Neural cell (in vitro differentiated cells): ENCODE results near the gene MSLN. TPM values are rescaled to one million over a fixed set of nuclear protein-coding genes. Genes with fewer than 3 reads are reported as not detected.

Source experiments
- H2AFZ ChIP-seq: fragments of 200-600, 300-800 bp; sonication (generic), shearing (Covaris generic); 2 replicates; pipeline ENCODE4 v1.6.0; 2014; ENCODE audit warnings: low read depth, mild to moderate bottlenecking, antibody characterized with exemption, low read length, moderate library complexity
- H3F3A ChIP-seq: fragments of 200-600 bp; shearing (Covaris generic); 2 replicates; pipeline ENCODE4 v1.6.1; 2016; ENCODE audit warnings: mild to moderate bottlenecking, moderate library complexity, mixed read lengths, antibody characterized with exemption, low read length; ENCODE audit not compliant: insufficient read depth, poor library complexity, severe bottlenecking
- H3K27ac ChIP-seq: fragments of 200-600, 300-800 bp; sonication (generic), shearing (Covaris generic); 2 replicates; pipeline ENCODE4 v1.5.1; 2014; ENCODE audit warnings: mild to moderate bottlenecking, low read length, moderate library complexity
- H3K27me3 ChIP-seq: fragments of 300-800, 200-600 bp; sonication (generic), shearing (Covaris generic); 2 replicates; pipeline ENCODE4 v1.6.0; 2014; ENCODE audit warnings: mild to moderate bottlenecking, low read depth, low read length, moderate library complexity; ENCODE audit not compliant: insufficient read depth
- H3K36me3 ChIP-seq: fragments of 300-800, 200-600 bp; sonication (generic), shearing (Covaris generic); 2 replicates; pipeline ENCODE4 v1.5.1; 2014; ENCODE audit warnings: mild to moderate bottlenecking, antibody characterized with exemption, low read length, moderate library complexity; ENCODE audit not compliant: insufficient read depth
- H3K4me2 ChIP-seq: fragments of 300-800, 200-600 bp; sonication (generic), shearing (Covaris generic); 2 replicates; pipeline ENCODE4 v1.6.0; 2014; ENCODE audit warnings: mild to moderate bottlenecking, low read length
- H3K4me3 ChIP-seq: fragments of 300-800, 200-600 bp; sonication (generic), shearing (Covaris generic); 2 replicates; pipeline ENCODE4 v1.5.1; 2014; ENCODE audit warnings: mild to moderate bottlenecking, low read length, moderate library complexity
- H3K79me2 ChIP-seq: fragments of 200-600 bp; shearing (Covaris generic); replicated peaks from 2 replicates; pipeline ENCODE4 v1.6.0; 2014; ENCODE audit warnings: mild to moderate bottlenecking, low read length, moderate library complexity; ENCODE audit not compliant: insufficient read depth
- H3K9ac ChIP-seq: fragments of 300-800, 200-600 bp; sonication (generic), shearing (Covaris generic); 2 replicates; pipeline ENCODE4 v1.6.1; 2016; ENCODE audit warnings: mild to moderate bottlenecking, low read length, mixed read lengths
- H3K9me2 ChIP-seq: fragments of 200-600 bp; shearing (Covaris generic); 2 replicates; pipeline ENCODE4 v1.6.1; 2016; ENCODE audit warnings: mild to moderate bottlenecking, low read length, mixed read lengths; ENCODE audit not compliant: insufficient read depth
- H3K9me3 ChIP-seq: fragments of 200-600, 300-800 bp; sonication (generic), shearing (Covaris generic); 2 replicates; pipeline ENCODE4 v1.6.1; 2016; ENCODE audit warnings: mild to moderate bottlenecking, mixed run types, low read length, moderate library complexity, mixed read lengths
- H4K20me1 ChIP-seq: fragments of 200-600 bp; shearing (Covaris generic); 2 replicates; pipeline ENCODE4 v1.6.1; 2016; ENCODE audit warnings: mild to moderate bottlenecking, mixed run types; ENCODE audit not compliant: insufficient read depth
- EP300 ChIP-seq: fragments of 450-650 bp; conservative IDR thresholded peaks from 2 replicates; pipeline ENCODE4 v1.6.1; 2014; ENCODE audit warnings: antibody characterized with exemption, mild to moderate bottlenecking, moderate library complexity; ENCODE audit not compliant: poor library complexity, severe bottlenecking
- EZH2 ChIP-seq: fragments of 200-600, 300-800 bp; shearing (Covaris generic), sonication (generic); IDR thresholded peaks from 2 replicates; pipeline ENCODE4 v1.6.1; 2014; ENCODE audit warnings: antibody characterized with exemption, low read length, borderline replicate concordance, mild to moderate bottlenecking; ENCODE audit not compliant: insufficient read depth, poor library complexity, severe bottlenecking
- MXI1 ChIP-seq: fragments of 450-650 bp; conservative IDR thresholded peaks from 2 replicates; pipeline ENCODE4 v1.6.1; 2014; ENCODE audit warnings: antibody characterized with exemption, mild to moderate bottlenecking; ENCODE audit not compliant: poor library complexity, severe bottlenecking
- POLR2AphosphoS5 ChIP-seq: IDR thresholded peaks from 2 replicates; pipeline ENCODE4 v1.6.1; 2012
- RAD21 ChIP-seq: fragments of 450-650 bp; conservative IDR thresholded peaks from 2 replicates; pipeline ENCODE4 v1.6.1; 2014; ENCODE audit warnings: antibody characterized with exemption, mild to moderate bottlenecking, moderate library complexity
- SMC3 ChIP-seq: fragments of 450-650 bp; conservative IDR thresholded peaks from 2 replicates; pipeline ENCODE4 v1.6.1; 2014; ENCODE audit warnings: antibody characterized with exemption, mild to moderate bottlenecking, moderate library complexity; ENCODE audit not compliant: poor library complexity
- TAF1 ChIP-seq: IDR thresholded peaks from 2 replicates; pipeline ENCODE4 v1.6.1; 2012; ENCODE audit warnings: low read depth
- polyA plus RNA-seq: library from polyadenylated mRNA; depleted of rRNA; stranded (reverse); fragments of >200 nt; gene quantifications from 2 replicates; pipeline ENCODE4 v1.2.3, GENCODE V29; 2014
- TF ChIP-seq, protein P1 (sequence below): IDR thresholded peaks from 2 replicates; pipeline ENCODE4 v1.6.1; 2012; ENCODE audit warnings: borderline replicate concordance
- TF ChIP-seq, protein P2 (sequence below): fragments of 450-650 bp; IDR thresholded peaks from 2 replicates; pipeline ENCODE4 v1.5.1; 2014; ENCODE audit warnings: antibody characterized with exemption, mild to moderate bottlenecking, moderate library complexity; ENCODE audit not compliant: poor library complexity, severe bottlenecking

The MSLN gene
- polyA plus RNA-seq, 1 donor from 2014 or later = 0.63 TPM

DNA sequence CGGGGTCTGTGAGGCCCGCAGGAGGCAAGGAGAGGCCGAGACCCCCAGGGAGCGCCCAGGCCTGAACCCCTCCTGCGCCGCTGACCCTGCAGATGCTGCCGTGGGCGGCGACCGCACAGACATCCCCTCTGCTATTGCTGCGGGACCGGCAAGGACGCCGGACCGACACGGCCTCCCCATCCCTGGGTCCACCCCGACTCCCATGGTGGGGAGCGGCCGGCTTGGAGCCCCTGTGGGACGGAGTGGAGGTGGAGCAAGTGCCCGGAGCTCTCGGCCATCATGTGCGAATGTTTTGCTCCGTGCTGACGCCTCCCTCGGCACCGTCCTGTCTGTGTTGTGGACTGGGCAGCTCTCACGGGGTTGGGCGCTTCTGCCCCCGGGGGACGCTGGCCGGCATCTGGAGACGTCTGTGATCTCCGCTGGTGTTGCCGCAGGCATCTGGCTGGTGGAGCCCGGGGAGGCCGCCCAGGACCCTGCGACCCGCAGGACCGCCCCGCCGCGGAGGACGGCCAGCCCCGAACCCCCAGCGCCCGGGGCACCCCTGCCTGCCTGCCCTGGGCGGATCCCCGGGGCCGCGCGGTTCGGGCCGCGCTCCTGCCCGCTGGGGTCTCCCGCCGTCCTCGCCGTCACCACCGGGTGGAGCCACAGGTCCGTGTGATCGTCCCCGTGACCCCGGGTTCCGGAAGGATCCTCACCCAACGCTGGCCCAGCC is 52.8 kb downstream of the MSLN start:
- Histone ChIP-seq H4K20me1 (no peaks in the 10 kb centered on the region), H3K27ac (no peak overlapping the region), H3K9ac (no peak overlapping the region), H3K79me2 (no peaks in the 10 kb centered on the region), H3K36me3 (no peaks in the 10 kb centered on the region), H3F3A (no peaks in the 10 kb centered on the region), H2AFZ (no peak overlapping the region), H3K27me3 (no peaks in the 10 kb centered on the region), H3K9me3 (no peaks in the 10 kb centered on the region), H3K4me3 (no peak overlapping the region), H3K9me2 (no peaks in the 10 kb centered on the region), H3K4me2 (no peak overlapping the region)
- TF ChIP-seq, protein P1, sequence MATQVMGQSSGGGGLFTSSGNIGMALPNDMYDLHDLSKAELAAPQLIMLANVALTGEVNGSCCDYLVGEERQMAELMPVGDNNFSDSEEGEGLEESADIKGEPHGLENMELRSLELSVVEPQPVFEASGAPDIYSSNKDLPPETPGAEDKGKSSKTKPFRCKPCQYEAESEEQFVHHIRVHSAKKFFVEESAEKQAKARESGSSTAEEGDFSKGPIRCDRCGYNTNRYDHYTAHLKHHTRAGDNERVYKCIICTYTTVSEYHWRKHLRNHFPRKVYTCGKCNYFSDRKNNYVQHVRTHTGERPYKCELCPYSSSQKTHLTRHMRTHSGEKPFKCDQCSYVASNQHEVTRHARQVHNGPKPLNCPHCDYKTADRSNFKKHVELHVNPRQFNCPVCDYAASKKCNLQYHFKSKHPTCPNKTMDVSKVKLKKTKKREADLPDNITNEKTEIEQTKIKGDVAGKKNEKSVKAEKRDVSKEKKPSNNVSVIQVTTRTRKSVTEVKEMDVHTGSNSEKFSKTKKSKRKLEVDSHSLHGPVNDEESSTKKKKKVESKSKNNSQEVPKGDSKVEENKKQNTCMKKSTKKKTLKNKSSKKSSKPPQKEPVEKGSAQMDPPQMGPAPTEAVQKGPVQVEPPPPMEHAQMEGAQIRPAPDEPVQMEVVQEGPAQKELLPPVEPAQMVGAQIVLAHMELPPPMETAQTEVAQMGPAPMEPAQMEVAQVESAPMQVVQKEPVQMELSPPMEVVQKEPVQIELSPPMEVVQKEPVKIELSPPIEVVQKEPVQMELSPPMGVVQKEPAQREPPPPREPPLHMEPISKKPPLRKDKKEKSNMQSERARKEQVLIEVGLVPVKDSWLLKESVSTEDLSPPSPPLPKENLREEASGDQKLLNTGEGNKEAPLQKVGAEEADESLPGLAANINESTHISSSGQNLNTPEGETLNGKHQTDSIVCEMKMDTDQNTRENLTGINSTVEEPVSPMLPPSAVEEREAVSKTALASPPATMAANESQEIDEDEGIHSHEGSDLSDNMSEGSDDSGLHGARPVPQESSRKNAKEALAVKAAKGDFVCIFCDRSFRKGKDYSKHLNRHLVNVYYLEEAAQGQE = no peak
- peak; percentile 91 for TF ChIP-seq SMC3
- peak; percentile 91 for TF ChIP-seq RAD21
- no peak for TF ChIP-seq EZH2
- no peak for TF ChIP-seq POLR2AphosphoS5
- TF ChIP-seq MXI1 = no peak
- no peak for TF ChIP-seq TAF1
- TF ChIP-seq, protein P2, sequence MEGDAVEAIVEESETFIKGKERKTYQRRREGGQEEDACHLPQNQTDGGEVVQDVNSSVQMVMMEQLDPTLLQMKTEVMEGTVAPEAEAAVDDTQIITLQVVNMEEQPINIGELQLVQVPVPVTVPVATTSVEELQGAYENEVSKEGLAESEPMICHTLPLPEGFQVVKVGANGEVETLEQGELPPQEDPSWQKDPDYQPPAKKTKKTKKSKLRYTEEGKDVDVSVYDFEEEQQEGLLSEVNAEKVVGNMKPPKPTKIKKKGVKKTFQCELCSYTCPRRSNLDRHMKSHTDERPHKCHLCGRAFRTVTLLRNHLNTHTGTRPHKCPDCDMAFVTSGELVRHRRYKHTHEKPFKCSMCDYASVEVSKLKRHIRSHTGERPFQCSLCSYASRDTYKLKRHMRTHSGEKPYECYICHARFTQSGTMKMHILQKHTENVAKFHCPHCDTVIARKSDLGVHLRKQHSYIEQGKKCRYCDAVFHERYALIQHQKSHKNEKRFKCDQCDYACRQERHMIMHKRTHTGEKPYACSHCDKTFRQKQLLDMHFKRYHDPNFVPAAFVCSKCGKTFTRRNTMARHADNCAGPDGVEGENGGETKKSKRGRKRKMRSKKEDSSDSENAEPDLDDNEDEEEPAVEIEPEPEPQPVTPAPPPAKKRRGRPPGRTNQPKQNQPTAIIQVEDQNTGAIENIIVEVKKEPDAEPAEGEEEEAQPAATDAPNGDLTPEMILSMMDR = peak; percentile 87
- no peak for TF ChIP-seq EP300

DNA sequence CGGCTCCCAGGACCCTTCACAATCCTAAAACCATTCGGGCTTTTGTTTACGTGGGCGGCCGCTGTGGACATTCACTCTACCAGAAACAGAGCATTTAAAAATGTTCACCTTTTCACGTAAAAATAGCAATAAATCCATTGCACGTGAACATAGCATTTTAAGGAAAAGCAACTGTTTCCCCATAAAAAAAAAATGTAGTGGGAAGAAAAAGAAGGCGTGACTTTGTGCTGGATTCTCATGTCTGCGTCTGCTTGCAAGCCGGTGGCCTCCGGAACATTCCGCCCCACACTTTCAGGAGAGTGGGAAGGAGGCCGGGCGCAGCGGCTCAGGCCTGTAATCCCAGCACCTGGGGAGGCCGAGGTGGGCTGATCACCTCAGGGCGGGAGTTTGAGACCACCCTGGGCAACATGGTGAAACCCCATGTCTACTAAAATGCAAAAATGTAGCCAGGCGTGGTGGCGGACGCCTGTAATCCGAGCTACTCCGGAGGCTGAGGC is 53.4 kb downstream of the MSLN start:
- TF ChIP-seq, protein P2 = peak; percentile 17
- peak; percentile 10 for TF ChIP-seq RAD21
- TF ChIP-seq TAF1 = no peak
- TF ChIP-seq SMC3 = peak; percentile 69
- TF ChIP-seq MXI1 = no peak
- Histone ChIP-seq H4K20me1 (no peaks in the 10 kb centered on the region), H3K79me2 (no peaks in the 10 kb centered on the region), H3K9me2 (no peaks in the 10 kb centered on the region), H3K27me3 (no peaks in the 10 kb centered on the region), H3K36me3 (no peaks in the 10 kb centered on the region), H2AFZ (no peak overlapping the region), H3K4me2 (no peak overlapping the region), H3F3A (no peaks in the 10 kb centered on the region), H3K9ac (no peak overlapping the region), H3K9me3 (no peaks in the 10 kb centered on the region), H3K4me3 (no peak overlapping the region), H3K27ac (no peak overlapping the region)
